Suppressor macrophage treated with lipopolysaccharide for 1 hour (primary cell): ENCODE results near the gene CAPN12.
A peak's percentile ranks its signal among the peaks of the same experiment; 100 is the strongest.
"Not testable (repeated sequence)": the region's sequence is repeated elsewhere in the genome, so short reads cannot be mapped to it uniquely, and the experiment has no call there.

ENCODE experiments used
- DNase-seq, 3 donors: peaks; one replicate each; pipeline ENCODE4 v3.0.0-alpha.2; 2020 to 2022

The CAPN12 gene

GRCh38 chr19:38770949-38771275 is 26.6 kb upstream of the CAPN12 start:
- DNase-seq = not testable (repeated sequence)

- DNase-seq = not testable (repeated sequence)
Observed at GRCh38 chr19:38770228-38770948, 26.1 kb upstream of the CAPN12 start.

GRCh38 chr19:38769635-38770211 is 25.4 kb upstream of the CAPN12 start:
- DNase-seq = peak; percentile 83 to 91 (median 89)

GRCh38 chr19:38766276-38767047 is 22.2 kb upstream of the CAPN12 start:
- no peak for DNase-seq

GRCh38 chr19:38765214-38765613 is 20.9 kb upstream of the CAPN12 start:
- DNase-seq = no peak

GRCh38 chr19:38763795-38764220 is 19.5 kb upstream of the CAPN12 start:
- no peak for DNase-seq

- not testable (repeated sequence) for DNase-seq
Observed at GRCh38 chr19:38761884-38762389, 17.7 kb upstream of the CAPN12 start.

GRCh38 chr19:38760805-38761517 is 16.7 kb upstream of the CAPN12 start:
- DNase-seq = not testable (repeated sequence)

GRCh38 chr19:38759590-38760003 is 15.3 kb upstream of the CAPN12 start:
- DNase-seq = peak; percentile 5 to 48 (median 42)

- not testable (repeated sequence) for DNase-seq
Observed at GRCh38 chr19:38754196-38754595, 9.9 kb upstream of the CAPN12 start.

GRCh38 chr19:38753783-38754182 is 9.5 kb upstream of the CAPN12 start:
- DNase-seq = not testable (repeated sequence)

- no peak for DNase-seq
Observed at GRCh38 chr19:38745316-38745715, 1.0 kb upstream of the CAPN12 start.

GRCh38 chr19:38744874-38745273 is 600 bp upstream of the CAPN12 start:
- no peak for DNase-seq

- DNase-seq = no peak
Observed at GRCh38 chr19:38743394-38744297, 628 bp downstream of the CAPN12 start.

- no peak for DNase-seq
Observed at GRCh38 chr19:38742906-38743305, 1.4 kb downstream of the CAPN12 start.

GRCh38 chr19:38742296-38742695 is 2.0 kb downstream of the CAPN12 start:
- no peak for DNase-seq

GRCh38 chr19:38741670-38742069 is 2.6 kb downstream of the CAPN12 start:
- no peak for DNase-seq

- no peak for DNase-seq
Observed at GRCh38 chr19:38740932-38741331, 3.3 kb downstream of the CAPN12 start.

- peak in 1 of 3 donors; percentile 72 for DNase-seq
Observed at GRCh38 chr19:38740257-38740592, 4.0 kb downstream of the CAPN12 start.

- DNase-seq = peak in 2 of 3 donors; percentile 68 to 82
Observed at GRCh38 chr19:38739440-38740256, 4.6 kb downstream of the CAPN12 start.
